ENCODE data around the gene SLC49A4. TPM values are rescaled to one million over a fixed set of nuclear protein-coding genes. Genes with fewer than 3 reads are reported as not detected.
"Not testable (repeated sequence)": the region's sequence is repeated elsewhere in the genome, so short reads cannot be mapped to it uniquely, and the experiment has no call there.

Gene SLC49A4, protein sequence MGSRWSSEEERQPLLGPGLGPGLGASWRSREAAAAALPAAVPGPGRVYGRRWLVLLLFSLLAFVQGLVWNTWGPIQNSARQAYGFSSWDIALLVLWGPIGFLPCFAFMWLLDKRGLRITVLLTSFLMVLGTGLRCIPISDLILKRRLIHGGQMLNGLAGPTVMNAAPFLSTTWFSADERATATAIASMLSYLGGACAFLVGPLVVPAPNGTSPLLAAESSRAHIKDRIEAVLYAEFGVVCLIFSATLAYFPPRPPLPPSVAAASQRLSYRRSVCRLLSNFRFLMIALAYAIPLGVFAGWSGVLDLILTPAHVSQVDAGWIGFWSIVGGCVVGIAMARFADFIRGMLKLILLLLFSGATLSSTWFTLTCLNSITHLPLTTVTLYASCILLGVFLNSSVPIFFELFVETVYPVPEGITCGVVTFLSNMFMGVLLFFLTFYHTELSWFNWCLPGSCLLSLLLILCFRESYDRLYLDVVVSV
- 1 to 10 TPM; 5.5 to 8.6 (median 6.7) TPM for total RNA-seq
- long read RNA-seq = 0 reads

DNA sequence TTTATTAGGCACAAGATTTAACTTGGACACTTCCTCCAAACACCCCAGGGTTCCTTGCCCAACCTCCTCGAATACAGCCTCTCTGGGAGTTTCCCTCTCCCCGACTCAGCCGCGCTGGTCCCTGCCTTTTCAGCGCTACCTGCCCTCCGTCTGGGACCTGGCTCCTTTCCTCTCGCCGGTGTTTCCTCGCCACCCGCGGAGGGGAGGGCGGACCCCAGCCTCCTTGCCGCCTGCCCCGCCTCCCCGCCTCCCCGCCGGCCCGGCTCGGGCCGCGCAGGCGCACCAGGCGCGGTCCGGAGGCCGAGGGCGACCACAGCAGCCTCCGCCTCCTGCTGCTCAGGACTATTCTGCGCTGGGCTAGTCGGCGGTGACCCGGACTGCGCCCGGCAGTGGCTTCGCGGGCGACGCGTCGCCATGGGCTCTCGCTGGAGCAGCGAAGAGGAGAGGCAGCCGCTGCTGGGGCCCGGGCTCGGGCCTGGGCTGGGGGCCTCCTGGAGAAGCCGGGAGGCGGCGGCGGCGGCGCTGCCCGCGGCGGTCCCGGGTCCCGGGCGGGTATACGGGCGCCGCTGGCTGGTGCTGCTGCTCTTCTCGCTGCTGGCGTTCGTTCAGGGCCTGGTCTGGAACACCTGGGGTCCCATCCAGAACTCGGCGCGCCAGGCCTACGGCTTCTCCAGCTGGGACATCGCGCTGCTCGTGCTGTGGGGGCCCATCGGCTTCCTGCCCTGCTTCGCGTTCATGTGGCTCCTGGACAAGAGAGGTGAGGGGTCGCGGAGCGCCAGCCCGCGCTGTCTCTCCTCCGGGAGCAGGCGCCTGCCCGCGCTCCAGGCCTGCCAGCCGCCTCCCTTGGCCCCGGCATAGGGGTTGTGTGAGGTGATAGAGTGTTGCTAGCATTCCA, at the start of gene SLC49A4:
Gene SLC49A4, plus strand, starts transcription at position 291 of the 895 bp plus-strand sequence. Its CDS starts 124 bp downstream, at position 415.
- ATAC-seq = peak; percentile 76 to 90 (median 87)
- 0% methylated on average over 19 of the region's 84 CpGs for WGBS (ENCODE audit: insufficient coverage, low coverage, low lambda C conversion rate, missing lambda C conversion rate)
- intact Hi-C loops (cut with DNase I) = no loop called here

DNA sequence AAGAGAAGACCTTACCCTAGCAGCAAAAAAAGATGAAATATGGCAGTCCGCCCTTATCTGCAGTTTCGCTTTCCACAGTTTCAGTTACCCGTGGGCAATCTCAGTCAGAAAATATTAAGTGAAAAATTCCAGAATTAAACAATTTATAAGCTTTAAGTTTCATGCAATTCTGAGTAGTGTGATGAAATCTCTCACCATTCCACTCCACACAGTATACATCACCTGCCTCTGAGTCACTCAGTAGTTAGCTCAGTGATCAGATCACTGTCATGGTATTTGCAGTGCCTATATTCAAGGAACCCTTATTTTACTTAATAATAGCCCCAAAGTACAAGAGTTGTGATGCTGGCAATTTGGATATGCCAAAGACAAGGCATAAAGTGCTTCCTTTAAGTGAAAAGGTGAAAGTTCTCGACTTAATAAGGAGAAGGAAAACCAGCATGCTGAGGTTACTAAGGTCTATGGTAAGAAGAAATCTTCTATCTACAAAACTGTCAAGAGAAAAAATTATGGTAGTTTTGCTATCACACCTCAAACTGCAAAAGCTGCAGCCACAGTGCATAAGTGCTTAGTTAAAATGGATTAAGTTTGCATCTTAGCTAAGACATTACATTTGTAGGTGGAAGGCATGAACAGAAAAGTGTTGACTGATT, 49.4 kb upstream of the SLC49A4 start:
- no peak for TF ChIP-seq POLR2A (IDR thresholded peaks at IDR 0.05)
- TF ChIP-seq, protein P1, sequence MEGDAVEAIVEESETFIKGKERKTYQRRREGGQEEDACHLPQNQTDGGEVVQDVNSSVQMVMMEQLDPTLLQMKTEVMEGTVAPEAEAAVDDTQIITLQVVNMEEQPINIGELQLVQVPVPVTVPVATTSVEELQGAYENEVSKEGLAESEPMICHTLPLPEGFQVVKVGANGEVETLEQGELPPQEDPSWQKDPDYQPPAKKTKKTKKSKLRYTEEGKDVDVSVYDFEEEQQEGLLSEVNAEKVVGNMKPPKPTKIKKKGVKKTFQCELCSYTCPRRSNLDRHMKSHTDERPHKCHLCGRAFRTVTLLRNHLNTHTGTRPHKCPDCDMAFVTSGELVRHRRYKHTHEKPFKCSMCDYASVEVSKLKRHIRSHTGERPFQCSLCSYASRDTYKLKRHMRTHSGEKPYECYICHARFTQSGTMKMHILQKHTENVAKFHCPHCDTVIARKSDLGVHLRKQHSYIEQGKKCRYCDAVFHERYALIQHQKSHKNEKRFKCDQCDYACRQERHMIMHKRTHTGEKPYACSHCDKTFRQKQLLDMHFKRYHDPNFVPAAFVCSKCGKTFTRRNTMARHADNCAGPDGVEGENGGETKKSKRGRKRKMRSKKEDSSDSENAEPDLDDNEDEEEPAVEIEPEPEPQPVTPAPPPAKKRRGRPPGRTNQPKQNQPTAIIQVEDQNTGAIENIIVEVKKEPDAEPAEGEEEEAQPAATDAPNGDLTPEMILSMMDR (IDR thresholded peaks at IDR 0.05) = no peak
- peaks cover 0 to 4% (median 2%) of the 10 kb centered on the region in 4 donors for H3K36me3 ChIP-seq
- H3K4me1 ChIP-seq = no peaks in the 10 kb centered on the region
- ATAC-seq (peak in 1 of 4 donors; percentile 50), DNase-seq (no peak)
- no peak overlapping the region for H3K4me3 ChIP-seq
- no peaks in the 10 kb centered on the region for H3K9me3 ChIP-seq
- H3K27ac ChIP-seq = no peak overlapping the region
- intact Hi-C loops (cut with DNase I) = no loop called here
- WGBS (ENCODE audit: insufficient coverage, low coverage, low lambda C conversion rate, missing lambda C conversion rate) = 89% methylated on average over 4 of the region's 4 CpGs
- no peaks in the 10 kb centered on the region for H3K27me3 ChIP-seq

More for the DNA sequence above, at the start of gene SLC49A4:
- H3K9me3 ChIP-seq = no peaks in the 10 kb centered on the region
- H3K27ac ChIP-seq = peak within 1 kb of the TSS; percentile 87 to 90 (median 89)
- peaks cover 0 to 16% (median 5%) of the 10 kb centered on the region in 4 donors for H3K4me1 ChIP-seq
- peak within 1 kb of the TSS; percentile 64 to 87 (median 77) for H3K4me3 ChIP-seq
- TF ChIP-seq, protein P1 (IDR thresholded peaks at IDR 0.05) = no peak
- peak; percentile 92 for TF ChIP-seq POLR2A (IDR thresholded peaks at IDR 0.05)
- H3K36me3 ChIP-seq = no peaks in the 10 kb centered on the region
- no peaks in the 10 kb centered on the region for H3K27me3 ChIP-seq
- peak; percentile 84 to 87 (median 85) for DNase-seq

DNA sequence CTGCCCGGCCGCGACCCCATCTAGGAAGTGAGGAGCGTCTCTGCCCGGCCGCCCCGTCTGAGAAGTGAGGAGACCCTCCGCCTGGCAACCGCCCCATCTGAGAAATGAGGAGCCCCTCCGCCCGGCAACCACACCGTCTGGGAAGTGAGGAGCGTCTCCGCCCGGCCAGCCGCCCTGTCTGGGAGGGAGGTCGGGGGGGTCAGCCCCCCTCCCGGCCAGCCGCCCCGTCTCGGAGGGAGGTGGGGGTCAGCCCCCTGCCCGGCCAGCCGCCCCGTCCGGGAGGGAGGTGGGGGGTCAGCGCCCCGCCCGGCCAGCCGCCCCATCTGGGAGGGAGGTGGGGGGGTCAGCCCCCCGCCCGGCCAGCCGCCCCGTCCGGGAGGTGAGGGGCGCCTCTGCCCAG, 47.6 kb upstream of the SLC49A4 start:
- H3K27ac ChIP-seq; H3K4me3 ChIP-seq; ATAC-seq; intact Hi-C loops (cut with DNase I); H3K36me3 ChIP-seq; DNase-seq; H3K27me3 ChIP-seq; H3K9me3 ChIP-seq; H3K4me1 ChIP-seq: not testable (repeated sequence)
- no CpG with 5 or more reads among the region's 35 CpGs for WGBS (ENCODE audit: insufficient coverage, low coverage, low lambda C conversion rate, missing lambda C conversion rate)

DNA sequence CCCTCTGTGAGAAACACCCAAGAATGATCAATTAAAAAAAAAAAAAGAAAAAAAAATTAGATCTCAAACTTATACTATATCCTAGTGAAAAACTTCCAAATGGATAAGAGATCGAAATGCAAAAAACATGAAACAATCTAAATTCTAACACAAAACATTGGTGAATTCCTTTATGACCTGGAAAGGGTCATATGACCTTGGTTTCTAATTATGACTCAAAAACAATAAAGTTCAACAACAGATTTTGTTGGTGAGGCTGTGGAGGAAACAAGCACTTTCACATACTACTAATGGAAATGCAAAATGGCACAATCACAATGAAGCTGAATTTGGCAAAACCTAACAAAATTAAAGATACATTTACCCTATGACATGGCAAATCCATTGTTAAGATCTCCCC, 46.5 kb upstream of the SLC49A4 start:
- Histone ChIP-seq H3K4me1 (no peaks in the 10 kb centered on the region), H3K9me3 (no peaks in the 10 kb centered on the region), H3K27ac (no peak overlapping the region), H3K4me3 (no peak overlapping the region), H3K36me3 (no peaks in the 10 kb centered on the region), H3K27me3 (no peaks in the 10 kb centered on the region)
- DNase-seq (no peak), ATAC-seq (no peak)
- TF ChIP-seq, protein P1 (IDR thresholded peaks at IDR 0.05) = no peak
- TF ChIP-seq POLR2A (IDR thresholded peaks at IDR 0.05) = no peak
- 94% methylated on average over 1 of the region's 1 CpG for WGBS (ENCODE audit: insufficient coverage, low coverage, low lambda C conversion rate, missing lambda C conversion rate)
- intact Hi-C loops (cut with DNase I) = no loop called here
